ENCODE data around the gene CERKL.

CERKL gene

GRCh38 chr2:181674461-181674860 lies 17.6 kb upstream of the CERKL start:
- no peak for TF ChIP-seq CTCF (IDR thresholded peaks at IDR 0.05; ENCODE audit: borderline replicate concordance, insufficient read depth, low read depth, low read length)

GRCh38 chr2:181673173-181673572 lies 16.3 kb upstream of the CERKL start:
- no peak overlapping the region for H3K4me3 ChIP-seq (ENCODE audit: low read depth, low read length)
- no peak for TF ChIP-seq CTCF (IDR thresholded peaks at IDR 0.05; ENCODE audit: borderline replicate concordance, insufficient read depth, low read depth, low read length)

More at GRCh38 chr2:181674461-181674860, 17.6 kb upstream of the CERKL start:
- H3K4me3 ChIP-seq (ENCODE audit: low read depth, low read length), result no peak overlapping the region

- no peak overlapping the region for H3K4me3 ChIP-seq (ENCODE audit: low read depth, low read length)
These were observed 15.5 kb upstream of the CERKL start for GRCh38 chr2:181672255-181673008.

GRCh38 chr2:181670632-181671031 lies 13.7 kb upstream of the CERKL start:
- no peak for TF ChIP-seq CTCF (IDR thresholded peaks at IDR 0.05; ENCODE audit: borderline replicate concordance, insufficient read depth, low read depth, low read length)
- no peak overlapping the region for H3K4me3 ChIP-seq (ENCODE audit: low read depth, low read length)

More at GRCh38 chr2:181672255-181673008, 15.5 kb upstream of the CERKL start:
- TF ChIP-seq CTCF (IDR thresholded peaks at IDR 0.05; ENCODE audit: borderline replicate concordance, insufficient read depth, low read depth, low read length), result no peak

GRCh38 chr2:181667234-181667633 lies 10.3 kb upstream of the CERKL start:
- no peak for TF ChIP-seq CTCF (IDR thresholded peaks at IDR 0.05; ENCODE audit: borderline replicate concordance, insufficient read depth, low read depth, low read length)
- no peak overlapping the region for H3K4me3 ChIP-seq (ENCODE audit: low read depth, low read length)

- no peak overlapping the region for H3K4me3 ChIP-seq (ENCODE audit: low read depth, low read length)
These were observed 5.4 kb upstream of the CERKL start for GRCh38 chr2:181662287-181662686.

More at GRCh38 chr2:181662287-181662686, 5.4 kb upstream of the CERKL start:
- no peak for TF ChIP-seq CTCF (IDR thresholded peaks at IDR 0.05; ENCODE audit: borderline replicate concordance, insufficient read depth, low read depth, low read length)
